Mesenteric fat pad (tissue), 1 donor: Measurements from ENCODE around the gene PLXNC1. TPM values are rescaled to one million over a fixed set of nuclear protein-coding genes. Genes with fewer than 3 reads are reported as not detected.
"Not testable (repeated sequence)": the region's sequence is repeated elsewhere in the genome, so short reads cannot be mapped to it uniquely, and the experiment has no call there.

Experiments used
- DNase-seq: peaks from one replicate; pipeline ENCODE4 v3.0.0-alpha.2; 2020; ENCODE audit warnings: low spot score
- total RNA-seq: library from RNA; stranded (reverse); fragmentation: NEBNext Ultra II Directional; extraction: Animal tissue kit (Norgen Biotek cat#: 25700); gene quantifications from one replicate; pipeline ENCODE4 v1.2.1, GENCODE V29; 2021
- donor health status: DM: yes; HTN: yes; CAD: no.

The PLXNC1 gene
- total RNA-seq, 1 donor from 2014 or later = 8.9 TPM

DNA sequence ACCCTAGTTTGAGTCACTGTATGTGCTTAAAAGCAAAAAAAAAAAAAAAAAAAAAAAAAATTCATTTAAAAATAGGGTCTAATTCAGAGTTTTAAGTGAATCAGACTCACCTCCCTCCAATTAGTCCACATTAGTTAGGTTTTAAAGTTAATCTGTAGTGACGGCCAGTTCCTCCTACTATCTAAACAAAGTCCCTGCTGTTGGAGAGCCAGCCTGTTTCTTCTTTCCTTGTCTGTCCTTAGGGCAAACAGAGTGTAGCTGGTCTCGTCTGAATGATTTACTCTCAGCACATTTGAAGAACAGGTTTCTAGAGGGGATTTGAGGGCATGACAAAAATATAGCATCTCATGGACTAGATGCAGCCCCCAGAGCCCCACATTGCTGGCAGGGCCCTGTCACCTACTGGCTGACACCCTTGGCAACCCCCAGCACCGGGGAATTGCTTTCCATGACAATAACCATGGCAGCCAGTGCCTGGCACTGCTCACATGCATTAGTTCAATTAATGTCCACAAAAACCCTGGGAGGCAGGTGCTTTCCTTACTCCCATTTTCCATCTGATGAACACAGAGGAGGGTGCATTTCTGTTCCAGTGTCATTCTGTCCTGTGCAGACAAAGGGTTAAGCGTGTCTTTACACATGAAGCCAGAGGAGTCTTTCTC is 138.3 kb downstream of the PLXNC1 start:
- DNase-seq = no peak

DNA sequence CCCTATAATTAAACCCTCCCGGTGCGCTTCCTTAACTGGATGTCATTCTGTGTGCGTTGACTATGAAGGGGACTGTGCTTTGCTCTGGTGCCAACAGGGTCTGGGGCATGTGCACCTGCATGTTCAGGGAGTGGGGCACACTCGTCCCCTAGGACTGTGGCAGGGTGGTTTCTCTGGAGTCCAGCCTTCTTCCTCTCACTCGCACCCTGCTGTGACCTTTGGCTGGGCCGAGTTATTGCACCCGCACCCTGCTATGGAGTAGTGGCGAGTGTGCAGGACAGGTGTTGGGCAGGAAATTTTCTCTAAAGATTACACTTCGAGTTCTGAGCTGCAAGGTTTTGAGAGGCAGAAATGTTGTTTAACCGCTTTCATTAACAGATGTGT is 138.9 kb downstream of the PLXNC1 start:
- DNase-seq = no peak

DNA sequence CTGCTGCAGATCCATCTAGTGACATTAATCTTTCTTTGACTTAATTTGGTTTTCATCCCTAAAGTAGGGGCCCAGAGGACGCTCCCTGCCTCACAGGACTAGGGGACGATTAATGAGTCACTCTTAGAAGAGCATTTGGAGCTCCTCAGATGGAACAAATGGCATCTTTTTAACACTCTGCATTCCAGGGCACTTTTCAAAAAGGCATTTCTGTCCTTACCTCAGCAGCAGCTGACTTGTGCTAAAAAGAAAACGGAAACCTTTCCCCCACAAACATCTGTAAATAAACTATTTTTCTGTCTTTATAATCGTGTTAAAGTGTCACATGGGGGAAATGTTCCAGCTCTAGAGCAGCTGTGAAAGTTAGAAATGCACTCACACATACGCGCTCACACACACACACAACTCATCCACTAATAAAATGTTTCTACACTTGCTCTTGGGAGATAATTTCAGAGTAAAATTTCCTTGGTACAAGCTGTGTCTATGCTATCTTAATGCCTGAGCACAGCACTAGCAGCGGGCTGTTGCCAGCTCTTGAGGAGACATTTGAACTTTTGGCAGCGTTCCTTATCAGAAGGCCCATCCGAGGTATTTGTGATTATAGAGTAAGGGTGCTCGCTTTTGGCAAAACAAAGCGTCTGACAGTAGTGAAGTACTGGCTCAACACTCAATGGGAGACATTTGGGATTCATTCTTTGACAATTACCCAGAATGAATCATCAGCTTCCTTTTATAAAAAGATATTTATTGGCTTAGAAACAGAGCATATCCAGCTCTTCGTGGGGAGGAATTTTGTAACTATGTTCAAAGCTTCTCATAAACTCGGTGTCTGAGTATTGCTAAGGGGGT is 141.3 kb downstream of the PLXNC1 start:
- no peak for DNase-seq

DNA sequence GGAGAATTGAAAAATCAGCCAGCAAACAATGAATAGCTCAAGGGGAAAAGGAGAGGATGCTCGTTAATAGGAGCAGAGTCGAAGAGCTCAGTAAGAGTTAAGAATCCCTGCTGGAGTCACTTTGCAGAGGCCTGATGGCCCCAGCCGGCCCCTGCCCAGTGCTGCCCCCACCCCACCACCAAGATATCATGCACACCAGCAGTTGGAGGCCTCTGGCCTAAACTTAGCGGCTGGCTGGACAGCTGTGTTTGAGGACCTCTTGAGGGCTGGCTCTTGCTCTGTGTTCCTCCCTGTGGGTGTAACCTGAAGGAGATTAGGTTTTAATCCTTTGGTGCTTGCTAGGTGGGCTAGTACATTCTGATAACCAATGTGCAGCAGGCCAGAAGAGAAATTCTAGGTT is 142.0 kb downstream of the PLXNC1 start:
- DNase-seq = no peak

DNA sequence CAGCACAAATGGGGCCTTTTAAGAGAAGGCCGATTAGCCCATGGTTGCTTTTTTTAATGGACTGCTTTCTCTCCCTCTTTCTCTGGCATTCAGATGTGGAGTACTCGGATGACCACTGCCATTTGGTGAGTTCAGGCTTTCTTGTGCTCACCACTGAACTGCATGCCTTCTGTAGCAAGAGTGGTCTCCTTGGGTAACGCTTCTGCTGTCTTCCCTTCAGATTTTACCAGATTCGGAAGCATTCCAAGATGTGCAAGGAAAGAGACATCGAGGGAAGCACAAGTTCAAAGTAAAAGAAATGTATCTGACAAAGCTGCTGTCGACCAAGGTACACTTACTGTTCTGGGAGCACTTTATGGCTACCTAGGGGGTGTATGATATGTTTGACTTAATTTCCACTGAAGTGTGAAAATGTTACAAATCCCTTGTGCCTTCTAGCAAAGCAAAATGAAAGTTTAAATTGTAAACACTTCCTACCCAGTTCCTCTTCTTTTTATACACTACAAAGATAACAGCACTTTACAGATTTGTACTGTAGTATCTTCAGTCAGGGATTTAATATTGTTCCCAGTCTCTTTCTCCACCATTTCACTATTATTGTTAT is 148.8 kb downstream of the PLXNC1 start:
- no peak for DNase-seq

DNA sequence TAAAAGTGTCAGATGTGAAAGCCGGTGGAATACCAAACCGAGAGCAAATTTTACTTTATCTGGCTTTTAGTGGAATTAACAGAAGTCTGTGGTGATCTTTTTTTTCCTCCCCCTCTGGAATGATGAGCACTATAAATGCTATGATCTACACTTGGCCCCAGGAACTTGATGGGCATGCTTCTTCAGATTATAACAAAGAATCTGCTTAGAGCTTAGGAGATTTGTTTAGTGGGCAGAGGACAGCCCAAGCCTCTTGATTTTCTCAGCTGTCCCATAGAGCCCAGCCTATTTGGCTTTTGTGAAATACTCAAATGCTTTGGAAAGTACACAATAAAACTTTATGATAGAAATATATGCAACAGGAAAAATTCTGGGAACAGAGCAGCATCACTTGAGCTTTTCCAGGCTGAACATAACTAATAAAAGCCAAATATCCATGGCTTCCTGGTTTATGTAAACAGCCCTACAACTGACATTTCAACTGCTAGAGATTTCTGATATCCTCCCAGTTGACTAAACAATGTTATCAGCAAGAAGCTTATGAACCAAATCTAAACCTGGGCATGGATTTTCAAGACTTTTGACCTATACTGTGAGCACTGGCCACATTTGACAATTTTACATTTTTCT is 149.6 kb downstream of the PLXNC1 start:
- DNase-seq = no peak

DNA sequence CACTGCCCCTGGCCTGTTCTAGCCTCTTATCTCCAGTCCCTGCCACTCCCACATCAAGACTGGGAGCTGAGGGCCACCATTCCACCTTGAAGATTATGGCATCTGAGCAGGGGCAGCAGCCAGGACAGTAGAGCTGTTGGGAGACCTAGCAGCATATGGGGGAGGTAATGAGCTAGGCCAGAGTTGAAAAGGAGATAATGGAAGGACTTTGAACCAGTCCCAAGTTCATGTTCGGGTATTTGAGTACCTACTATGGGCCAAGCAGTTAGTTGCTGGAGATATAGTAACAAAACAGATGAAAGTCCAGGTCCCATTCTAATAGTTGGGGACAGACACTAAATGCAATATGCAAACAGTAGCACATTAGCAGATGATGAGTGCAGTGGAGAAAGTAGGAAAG is 151.5 kb downstream of the PLXNC1 start:
- DNase-seq = no peak

DNA sequence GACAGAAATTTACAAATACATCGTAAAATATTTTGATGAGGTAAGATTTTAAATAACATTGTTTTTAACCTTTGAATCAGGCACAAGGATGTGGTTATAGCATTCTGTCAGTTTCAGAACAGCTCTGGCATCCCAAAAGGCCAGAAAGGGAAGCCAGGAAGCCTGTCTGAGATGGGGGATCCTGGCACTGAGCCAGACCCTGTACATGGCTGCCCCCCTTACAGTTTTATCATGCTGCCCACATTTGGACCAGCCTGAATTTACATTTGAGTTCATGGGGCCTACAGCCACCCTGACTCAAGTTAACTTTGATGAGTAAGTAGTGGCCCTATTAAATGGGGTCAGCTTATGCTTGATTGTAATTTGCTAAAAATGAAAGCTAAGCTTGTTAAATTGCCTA is 155.6 kb downstream of the PLXNC1 start:
- DNase-seq = no peak

DNA sequence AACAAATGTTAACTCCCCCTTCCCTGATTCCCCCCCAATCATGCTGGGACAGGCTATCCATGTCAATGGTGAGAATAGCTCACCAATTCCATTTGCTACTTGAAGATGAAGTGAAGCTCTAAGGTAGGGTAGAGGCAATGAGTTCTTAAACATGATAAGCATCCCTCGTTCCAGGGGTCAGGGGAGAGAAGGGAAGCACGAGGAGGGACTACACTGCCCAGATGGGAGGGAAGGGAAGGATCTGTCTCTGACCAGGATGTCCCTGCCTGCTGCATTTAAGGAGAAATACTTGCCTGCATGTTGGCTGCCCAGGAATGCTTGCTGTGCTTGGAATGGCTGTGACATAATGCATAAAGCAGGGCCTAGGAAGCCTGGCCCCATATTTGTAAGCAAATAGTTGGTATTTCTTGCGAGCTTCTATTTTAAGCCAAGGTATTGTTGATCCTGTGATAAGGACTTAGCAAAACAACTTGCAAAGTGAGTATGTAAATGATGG is 156.2 kb downstream of the PLXNC1 start:
- DNase-seq = no peak

DNA sequence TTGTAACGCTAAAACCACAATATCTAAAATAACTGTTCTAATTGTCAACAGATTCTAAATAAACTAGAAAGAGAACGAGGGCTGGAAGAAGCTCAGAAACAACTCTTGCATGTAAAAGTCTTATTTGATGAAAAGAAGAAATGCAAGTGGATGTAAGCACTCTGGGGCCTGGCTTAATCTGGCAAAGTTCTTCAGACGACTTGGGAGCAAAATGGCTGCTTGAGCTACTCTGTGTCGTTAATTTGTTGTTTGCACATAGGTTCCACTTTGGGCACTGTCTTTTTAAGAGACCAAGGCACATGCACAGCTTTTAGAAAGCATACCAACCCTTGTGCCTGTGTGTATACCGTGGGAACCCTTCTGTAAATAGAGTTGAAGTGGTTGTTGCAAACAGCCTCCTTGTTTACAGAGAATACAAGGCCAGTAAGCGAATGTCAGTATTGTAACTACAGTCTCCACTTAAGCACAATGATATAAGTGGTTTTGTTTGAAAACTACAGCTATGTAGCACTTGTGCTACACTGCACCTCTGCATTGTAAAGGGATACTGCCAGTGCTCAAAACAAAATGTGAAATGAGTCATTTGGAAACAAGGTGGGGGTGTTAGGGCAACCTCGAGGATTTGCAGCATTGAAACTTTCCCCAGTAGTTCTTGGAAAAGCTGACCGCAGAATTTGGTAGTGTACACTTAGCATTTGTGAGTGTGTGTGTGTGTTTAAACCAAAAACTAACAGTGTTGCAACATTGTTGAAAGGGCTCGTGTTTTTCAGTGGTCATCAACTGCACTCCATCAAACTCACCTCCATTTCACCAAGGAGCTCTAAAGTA is 157.0 kb downstream of the PLXNC1 start:
- no peak for DNase-seq

DNA sequence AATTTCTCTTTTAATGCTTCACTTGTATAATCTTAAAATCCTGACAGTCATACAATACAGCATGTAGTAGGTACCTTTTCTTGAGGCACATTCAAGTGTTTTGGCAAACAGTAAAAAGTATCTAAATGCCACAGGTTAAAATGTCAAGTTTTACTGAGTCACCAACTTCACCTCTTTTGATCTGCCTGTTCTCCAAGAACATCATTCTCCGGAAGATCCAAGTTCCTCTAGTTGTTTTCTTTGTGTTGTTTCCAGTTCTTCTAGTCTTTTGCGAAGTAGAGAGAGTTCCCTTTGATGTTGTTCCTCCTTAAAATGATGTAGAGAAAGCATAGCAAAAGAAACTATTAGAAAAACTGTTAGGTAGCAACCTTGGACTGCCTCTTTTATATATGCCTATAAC is 160.2 kb downstream of the PLXNC1 start:
- no peak for DNase-seq

DNA sequence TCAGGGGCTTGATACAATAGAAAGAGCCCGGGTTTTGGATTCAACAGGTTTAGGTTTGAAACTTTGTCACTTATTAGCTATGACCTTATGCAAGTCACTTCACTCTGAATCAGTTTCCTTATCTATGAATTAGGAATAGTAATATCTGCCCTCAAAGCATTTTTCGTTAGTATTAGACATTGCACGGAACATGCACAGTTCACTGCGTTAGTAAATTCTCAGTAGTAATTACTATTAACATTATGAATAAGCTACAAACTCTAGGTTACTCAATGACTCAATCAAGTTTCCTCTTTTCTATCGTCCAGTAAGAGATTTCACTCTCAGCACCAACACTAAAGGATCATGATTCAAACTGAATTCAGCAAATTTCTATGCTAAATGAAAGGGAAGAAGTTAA is 161.0 kb downstream of the PLXNC1 start:
- DNase-seq = no peak

DNA sequence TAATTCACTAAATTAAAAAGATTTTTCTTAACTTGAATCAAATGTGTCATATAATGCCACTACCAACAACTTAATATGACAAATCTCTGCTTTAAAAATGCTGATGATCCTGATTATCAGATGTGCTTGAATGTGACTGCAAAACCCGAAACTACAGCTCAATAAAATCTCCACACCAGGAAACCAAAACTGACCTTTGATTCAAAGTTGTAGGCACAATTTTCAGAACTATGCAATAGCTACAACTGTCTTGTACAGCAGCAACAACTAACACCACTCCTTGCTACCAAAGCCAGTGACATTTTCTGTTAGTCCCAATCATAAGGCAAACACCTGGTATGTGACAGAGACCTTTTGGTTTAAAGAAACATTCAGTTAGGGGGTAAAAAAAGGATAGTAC is 164.0 kb downstream of the PLXNC1 start:
- DNase-seq = no peak

DNA sequence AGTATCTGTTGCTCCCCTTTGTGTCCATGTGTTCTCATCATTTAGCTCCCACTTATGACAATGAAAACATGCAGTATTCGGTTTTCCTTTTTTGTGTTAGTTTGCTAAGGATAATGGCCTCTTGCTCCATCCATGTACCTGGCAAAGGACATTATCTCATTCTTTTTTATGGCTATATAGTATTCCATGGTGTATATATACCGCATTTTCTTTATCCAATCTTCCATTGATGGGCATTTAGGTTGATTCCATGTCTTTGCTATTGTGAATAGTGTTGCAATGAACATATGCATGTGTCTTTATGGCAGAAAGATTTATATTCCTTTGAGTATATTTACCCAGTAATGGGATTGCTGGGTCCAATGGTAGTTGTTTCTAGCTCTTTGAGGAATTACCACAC is 168.2 kb downstream of the PLXNC1 start:
- not testable (repeated sequence) for DNase-seq

DNA sequence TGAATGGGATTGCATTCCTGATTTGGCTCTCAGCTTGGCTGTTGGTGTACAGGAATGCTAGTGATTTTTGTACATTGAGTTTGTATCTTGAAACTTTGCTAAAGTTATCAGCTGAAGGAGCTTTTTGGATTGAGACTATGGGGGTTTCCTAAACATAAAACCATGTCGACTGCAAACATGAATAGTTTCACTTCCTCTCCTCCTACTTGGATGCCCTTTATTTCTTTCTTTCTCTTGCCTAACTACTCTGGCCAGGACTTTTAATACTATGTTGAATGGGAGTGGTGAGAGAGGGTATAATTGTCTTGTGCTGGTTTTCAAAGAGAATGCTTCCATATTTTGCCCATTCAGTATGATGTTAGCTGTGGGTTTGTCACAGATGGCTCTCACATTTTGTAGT is 169.8 kb downstream of the PLXNC1 start:
- DNase-seq = no peak

DNA sequence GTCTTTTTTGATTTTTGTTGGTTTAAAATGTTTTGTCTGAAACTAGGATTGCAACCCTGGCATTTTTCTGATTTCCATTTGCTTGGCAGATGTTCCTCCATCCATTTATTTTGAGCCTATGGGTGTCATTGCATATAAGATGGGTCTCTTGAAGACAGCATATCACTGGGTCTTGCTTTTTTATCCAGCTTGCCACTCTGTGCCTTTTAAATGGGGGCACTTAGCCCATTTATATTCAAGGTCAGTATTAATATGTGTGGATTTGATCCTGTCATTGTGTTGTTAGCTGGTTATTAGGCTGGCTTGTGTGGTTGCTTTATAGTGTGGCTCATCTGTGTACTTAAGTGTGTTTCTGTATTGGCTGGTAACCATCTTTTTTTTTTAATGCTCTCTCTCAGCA is 171.7 kb downstream of the PLXNC1 start:
- no peak for DNase-seq

DNA sequence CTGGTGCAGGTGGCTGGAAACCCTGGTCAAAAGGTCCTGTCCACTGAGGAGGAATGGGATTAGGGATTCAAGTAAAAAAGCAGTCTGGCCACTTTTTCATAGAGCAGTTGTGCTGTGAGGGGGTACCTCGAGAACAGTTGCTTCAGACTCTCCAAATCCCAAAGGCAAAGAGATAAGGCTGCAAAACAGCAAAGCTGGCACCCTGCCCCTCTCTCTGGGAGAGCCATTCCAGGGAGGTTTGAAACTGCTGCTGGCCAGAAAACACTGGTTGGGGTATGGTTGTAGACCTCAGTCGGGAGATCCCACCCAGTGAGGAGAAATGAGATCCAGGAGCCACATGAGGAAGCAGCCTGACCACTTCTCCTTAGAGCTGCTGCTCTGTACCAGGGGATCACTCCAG is 174.0 kb downstream of the PLXNC1 start:
- DNase-seq = no peak

DNA sequence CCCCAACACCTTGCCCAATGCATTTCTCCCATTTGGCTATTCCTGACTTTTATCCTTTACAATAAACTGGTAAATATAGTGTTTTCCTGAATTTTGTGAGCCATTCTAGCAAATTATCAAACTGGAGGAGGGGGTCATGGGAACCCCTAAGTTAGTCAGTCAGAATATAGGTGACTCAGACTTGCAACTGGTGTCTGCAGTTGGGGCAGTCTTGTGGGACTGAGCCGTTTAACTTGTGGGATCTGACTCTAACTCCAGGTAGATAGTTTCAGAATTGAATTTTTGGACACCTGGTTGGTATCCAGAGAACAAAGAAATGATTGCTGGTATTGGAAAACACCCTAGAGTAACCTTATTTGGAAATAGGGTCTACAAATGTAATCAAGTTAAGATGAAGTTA is 177.9 kb downstream of the PLXNC1 start:
- no peak for DNase-seq

DNA sequence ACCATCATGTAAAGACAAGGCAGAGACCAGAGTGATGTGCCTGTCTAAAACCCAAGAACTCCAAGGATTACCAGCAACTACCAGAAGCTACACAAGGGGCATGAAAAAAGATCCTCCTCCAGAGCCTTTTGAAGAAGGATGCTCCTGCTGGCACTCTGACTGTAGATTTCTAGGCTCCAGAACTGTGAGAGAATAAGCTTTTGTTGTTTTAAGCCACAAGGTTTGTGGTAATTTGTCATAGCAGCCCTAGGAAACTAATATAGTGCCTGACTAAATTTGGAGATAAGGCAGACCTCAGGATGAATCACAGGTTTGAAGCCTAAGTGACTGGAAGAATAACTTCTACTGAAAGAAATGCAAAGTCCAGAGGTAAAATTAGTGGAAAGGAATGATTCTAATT is 178.3 kb downstream of the PLXNC1 start:
- no peak for DNase-seq

DNA sequence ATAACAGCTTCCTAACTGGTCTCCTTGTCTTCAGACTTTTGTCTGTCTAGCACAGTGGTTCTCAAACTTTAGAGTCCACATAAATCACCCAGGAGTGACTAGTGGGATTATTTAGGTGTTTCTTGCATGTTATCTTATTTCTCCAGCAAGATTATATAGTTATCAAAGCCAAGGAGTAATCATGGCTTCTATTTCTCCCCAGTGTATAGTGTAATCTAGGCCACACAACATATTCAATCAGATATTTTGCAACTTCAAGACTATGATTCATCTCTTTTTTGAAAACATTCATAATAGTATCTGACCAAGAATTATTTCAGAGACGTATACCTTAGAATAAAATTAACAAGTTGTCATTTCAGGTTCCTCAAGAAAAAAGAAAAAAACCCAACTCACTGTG is 179.4 kb downstream of the PLXNC1 start:
- DNase-seq = no peak

DNA sequence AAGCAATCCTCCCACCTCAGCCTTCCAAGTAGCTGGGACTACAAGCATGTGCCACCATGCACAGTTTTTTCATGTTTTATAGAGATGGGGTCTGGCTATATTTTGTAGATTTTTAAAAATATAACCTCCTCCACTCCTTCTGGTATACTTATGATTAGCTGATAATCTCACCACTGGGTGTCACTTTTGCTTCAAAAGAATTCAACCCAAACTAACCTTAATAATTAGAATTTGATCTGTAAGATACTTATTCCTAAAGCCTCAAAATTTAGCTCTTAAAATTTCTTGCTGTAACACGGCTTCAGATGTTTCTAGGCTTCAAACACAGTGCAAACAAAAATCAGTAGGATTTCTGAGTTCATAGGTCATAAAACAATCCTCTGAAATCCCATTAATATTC is 181.0 kb downstream of the PLXNC1 start:
- DNase-seq = no peak
